Measurements from ENCODE around the gene CDH13. TPM values are rescaled to one million over a fixed set of nuclear protein-coding genes. Genes with fewer than 3 reads are reported as not detected.

The CDH13 gene
- total and polyA plus RNA-seq, 7 donors: 6.1 to 30.7 (median 22.8) TPM

- H3K36me3 ChIP-seq (ENCODE audit: insufficient read depth in 1 of 2, low read depth in 1 of 2): no peaks in the 10 kb centered on the region
- H3K27ac ChIP-seq: no peak overlapping the region
- no peaks in the 10 kb centered on the region for H3K9me3 ChIP-seq
- intact Hi-C loops (cut with DNase I): no loop called here
- DNase-seq (no peak), ATAC-seq (no peak)
- TF ChIP-seq, protein P1, sequence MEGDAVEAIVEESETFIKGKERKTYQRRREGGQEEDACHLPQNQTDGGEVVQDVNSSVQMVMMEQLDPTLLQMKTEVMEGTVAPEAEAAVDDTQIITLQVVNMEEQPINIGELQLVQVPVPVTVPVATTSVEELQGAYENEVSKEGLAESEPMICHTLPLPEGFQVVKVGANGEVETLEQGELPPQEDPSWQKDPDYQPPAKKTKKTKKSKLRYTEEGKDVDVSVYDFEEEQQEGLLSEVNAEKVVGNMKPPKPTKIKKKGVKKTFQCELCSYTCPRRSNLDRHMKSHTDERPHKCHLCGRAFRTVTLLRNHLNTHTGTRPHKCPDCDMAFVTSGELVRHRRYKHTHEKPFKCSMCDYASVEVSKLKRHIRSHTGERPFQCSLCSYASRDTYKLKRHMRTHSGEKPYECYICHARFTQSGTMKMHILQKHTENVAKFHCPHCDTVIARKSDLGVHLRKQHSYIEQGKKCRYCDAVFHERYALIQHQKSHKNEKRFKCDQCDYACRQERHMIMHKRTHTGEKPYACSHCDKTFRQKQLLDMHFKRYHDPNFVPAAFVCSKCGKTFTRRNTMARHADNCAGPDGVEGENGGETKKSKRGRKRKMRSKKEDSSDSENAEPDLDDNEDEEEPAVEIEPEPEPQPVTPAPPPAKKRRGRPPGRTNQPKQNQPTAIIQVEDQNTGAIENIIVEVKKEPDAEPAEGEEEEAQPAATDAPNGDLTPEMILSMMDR (IDR thresholded peaks at IDR 0.05): no peak
- H3K4me1 ChIP-seq: no peaks in the 10 kb centered on the region
- no peak overlapping the region for H3K4me3 ChIP-seq
- H3K27me3 ChIP-seq (ENCODE audit: insufficient read depth in 3 of 3, low read length in 2 of 3): no peaks in the 10 kb centered on the region
- 46 to 53% (median 50%) methylated on average over 11 of the region's 11 CpGs for WGBS, 3 donors
Measured at GRCh38 chr16:83586461-83587200, 959.9 kb downstream of the CDH13 start.

GRCh38 chr16:83587201-83587600 is 960.4 kb downstream of the CDH13 start:
- Histone ChIP-seq H3K36me3 (ENCODE audit: insufficient read depth in 1 of 2, low read depth in 1 of 2) (no peaks in the 10 kb centered on the region), H3K4me1 (no peaks in the 10 kb centered on the region), H3K9me3 (no peaks in the 10 kb centered on the region), H3K27ac (no peak overlapping the region), H3K27me3 (ENCODE audit: insufficient read depth in 3 of 3, low read length in 2 of 3) (no peaks in the 10 kb centered on the region), H3K4me3 (no peak overlapping the region)
- no peak for ATAC-seq
- DNase-seq: no peak
- WGBS, 3 donors: 58 to 67% (median 61%) methylated on average over 12 of the region's 12 CpGs
- intact Hi-C loops (cut with DNase I): no loop called here
- TF ChIP-seq, protein P1 (IDR thresholded peaks at IDR 0.05): no peak

- H3K27ac ChIP-seq: no peak overlapping the region
- DNase-seq (no peak), ATAC-seq (no peak)
- intact Hi-C loops (cut with DNase I): no loop called here
- no peaks in the 10 kb centered on the region for H3K4me1 ChIP-seq
- H3K27me3 ChIP-seq (ENCODE audit: insufficient read depth in 3 of 3, low read length in 2 of 3): no peaks in the 10 kb centered on the region
- TF ChIP-seq, protein P1 (IDR thresholded peaks at IDR 0.05): no peak
- WGBS, 3 donors: 89 to 90% (median 89%) methylated on average over 3 of the region's 3 CpGs
- no peak overlapping the region for H3K4me3 ChIP-seq
- H3K36me3 ChIP-seq (ENCODE audit: insufficient read depth in 1 of 2, low read depth in 1 of 2): no peaks in the 10 kb centered on the region
- no peaks in the 10 kb centered on the region for H3K9me3 ChIP-seq
Measured at GRCh38 chr16:83588070-83588469, 961.3 kb downstream of the CDH13 start.

DNA sequence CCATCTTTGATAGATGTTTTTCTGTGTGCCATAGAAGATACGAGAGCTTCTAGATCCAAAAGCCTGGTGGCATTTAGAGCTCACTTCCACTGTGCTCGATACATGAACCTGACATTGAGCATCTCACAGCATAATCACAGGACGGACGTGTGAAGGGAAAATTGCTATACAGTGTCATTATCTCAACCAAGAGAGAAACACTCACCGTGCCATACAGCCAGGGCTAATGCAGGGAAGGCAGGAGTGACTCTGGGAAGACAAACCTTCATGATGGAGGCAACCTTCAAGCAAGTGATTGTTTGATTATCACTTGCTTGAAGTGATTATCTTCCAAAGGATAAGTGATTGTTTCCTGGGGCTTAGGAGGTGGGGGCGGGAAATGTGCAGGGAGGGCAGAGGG is 962.8 kb downstream of the CDH13 start:
- no peaks in the 10 kb centered on the region for H3K9me3 ChIP-seq
- TF ChIP-seq, protein P1 (IDR thresholded peaks at IDR 0.05): no peak
- intact Hi-C loops (cut with DNase I): no loop called here
- H3K27ac ChIP-seq: no peak overlapping the region
- H3K4me1 ChIP-seq: no peaks in the 10 kb centered on the region
- DNase-seq: no peak
- H3K4me3 ChIP-seq: no peak overlapping the region
- ATAC-seq: no peak
- WGBS, 3 donors: 96 to 97% (median 97%) methylated on average over 6 of the region's 6 CpGs
- H3K36me3 ChIP-seq (ENCODE audit: insufficient read depth in 1 of 2, low read depth in 1 of 2): peaks cover 0 to 2% of the 10 kb centered on the region in 2 donors
- H3K27me3 ChIP-seq (ENCODE audit: insufficient read depth in 3 of 3, low read length in 2 of 3): no peaks in the 10 kb centered on the region

DNA sequence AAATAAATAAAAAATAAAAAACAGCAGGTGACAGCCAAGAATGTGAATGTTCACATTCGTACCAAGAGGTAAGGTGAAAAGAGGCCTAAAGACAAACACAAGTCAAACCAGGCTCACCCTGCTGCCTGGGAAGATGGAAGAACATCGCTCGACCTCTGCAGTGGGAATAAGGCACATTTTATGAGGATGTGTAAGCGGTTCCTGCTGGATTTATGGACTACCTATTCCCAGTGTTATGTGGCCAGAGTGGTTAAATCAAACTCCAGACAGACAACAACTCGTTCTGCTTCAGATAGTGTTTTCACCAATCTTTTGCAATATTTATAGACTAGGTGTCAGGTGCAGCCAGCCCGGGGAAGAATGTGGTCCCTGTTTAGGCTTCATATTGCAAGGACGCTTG is 966.0 kb downstream of the CDH13 start:
- ATAC-seq: no peak
- DNase-seq: no peak
- H3K27me3 ChIP-seq (ENCODE audit: insufficient read depth in 3 of 3, low read length in 2 of 3): no peaks in the 10 kb centered on the region
- intact Hi-C loops (cut with DNase I): no loop called here
- H3K9me3 ChIP-seq: no peaks in the 10 kb centered on the region
- TF ChIP-seq, protein P1 (IDR thresholded peaks at IDR 0.05): no peak
- no peak overlapping the region for H3K27ac ChIP-seq
- H3K36me3 ChIP-seq (ENCODE audit: insufficient read depth in 1 of 2, low read depth in 1 of 2): peaks cover 0 to 2% of the 10 kb centered on the region in 2 donors
- H3K4me3 ChIP-seq: no peak overlapping the region
- 69 to 75% (median 70%) methylated on average over 7 of the region's 7 CpGs for WGBS, 3 donors
- H3K4me1 ChIP-seq: no peaks in the 10 kb centered on the region

All from psoas muscle (tissue), 8 donors.